H1 (cell line): ENCODE results near the gene PRDM15. TPM values are rescaled to one million over a fixed set of nuclear protein-coding genes. Genes with fewer than 3 reads are reported as not detected.

Experiments
- CTCF ChIA-PET: fragments of 300-600 bp; sonication (Branson Sonifier 250); formaldehyde crosslinking; loops from one replicate; lab custom pipeline; 2021; ENCODE audit not compliant: partially characterized antibody; lab: Charles Lee
- POLR2A ChIA-PET: fragments of 300-600 bp; sonication (Branson Sonifier 250); formaldehyde crosslinking; loops from one replicate; lab custom pipeline; 2021; ENCODE audit warnings: inconsistent platforms; ENCODE audit not compliant: partially characterized antibody; lab: Charles Lee
- DNase-seq, 2 experiments: peaks; one replicate each; pipeline versions ENCODE4 v3.0.0 to v3.0.0-alpha.2; 2010 to 2022; ENCODE audit warnings: low spot score in 2 of 2, low read depth in 1 of 2, mixed read lengths in 1 of 2
- FAIRE-seq: peaks from 2 replicates; lab custom pipeline; 2011; peaks lifted over from hg19 to GRCh38; lab: Jason Lieb, UNC
- H2AFZ ChIP-seq: 2 replicates; pipeline ENCODE4 v1.8.1; 2012; ENCODE audit warnings: low read length, inconsistent platforms
- H2AK5ac ChIP-seq: 2 replicates; pipeline ENCODE4 v1.6.1; 2013; ENCODE audit warnings: low read depth, low read length
- H2BK120ac ChIP-seq: replicated peaks from 2 replicates; pipeline ENCODE3; 2013; ENCODE audit warnings: low read depth, low read length, inconsistent platforms
- H2BK12ac ChIP-seq: 2 replicates; pipeline ENCODE4 v1.6.1; 2013; ENCODE audit warnings: low read depth, low read length
- H2BK15ac ChIP-seq: 2 replicates; pipeline ENCODE4 v1.6.1; 2013; ENCODE audit warnings: low read length
- H2BK20ac ChIP-seq: 2 replicates; pipeline ENCODE4 v1.6.1; 2013; ENCODE audit warnings: low read length
- H2BK5ac ChIP-seq: 2 replicates; pipeline ENCODE4 v1.6.1; 2013; ENCODE audit warnings: low read depth, low read length
- H3K14ac ChIP-seq: 2 replicates; pipeline ENCODE4 v1.6.1; 2013; ENCODE audit warnings: inconsistent platforms; ENCODE audit not compliant: insufficient read length
- H3K18ac ChIP-seq: 2 replicates; pipeline ENCODE4 v1.6.1; 2013; ENCODE audit warnings: low read length; ENCODE audit errors: extremely low read depth
- H3K23ac ChIP-seq: 2 replicates; pipeline ENCODE4 v1.6.1; 2013; ENCODE audit warnings: inconsistent platforms; ENCODE audit not compliant: insufficient read length
- H3K23me2 ChIP-seq: 2 replicates; pipeline ENCODE4 v1.6.1; 2013; ENCODE audit warnings: low read depth, low read length
- H3K27ac ChIP-seq: 2 replicates; pipeline ENCODE4 v1.6.1; 2011; ENCODE audit warnings: low read depth, low read length, inconsistent platforms
- H3K27me3 ChIP-seq, 4 experiments: replicated peaks in 1 of 4; 1 replicate in 1 of 4; 2 replicates in 3 of 4; pipeline versions ENCODE4 v1.6.1 to v1.8.1; 2011 to 2013; ENCODE audit warnings: low read length in 3 of 4, mild to moderate bottlenecking in 3 of 4, inconsistent platforms in 2 of 4, mixed read lengths in 2 of 4, moderate library complexity in 1 of 4; ENCODE audit not compliant: control insufficient read depth in 3 of 4, insufficient read depth in 3 of 4; ENCODE audit errors: extremely low read depth in 1 of 4
- H3K36me3 ChIP-seq, 4 experiments: 2 replicates each; pipeline versions ENCODE4 v1.6.1 to v1.8.1; 2011 to 2013; ENCODE audit warnings: mild to moderate bottlenecking in 4 of 4, low read length in 3 of 4, moderate library complexity in 2 of 4, control low read depth in 1 of 4, inconsistent platforms in 1 of 4; ENCODE audit not compliant: insufficient read depth in 4 of 4, control insufficient read depth in 2 of 4
- H3K4ac ChIP-seq: replicated peaks from 2 replicates; pipeline ENCODE3; 2013; ENCODE audit warnings: low read length, low read depth, mixed read lengths, inconsistent platforms; ENCODE audit not compliant: insufficient read length
- H3K4me1 ChIP-seq, 4 experiments: replicated peaks in 1 of 4; 1 replicate in 1 of 4; 2 replicates in 3 of 4; pipeline versions ENCODE4 v1.6.1 to v1.8.1; 2011 to 2013; ENCODE audit warnings: low read length in 3 of 4, inconsistent platforms in 2 of 4, mixed read lengths in 1 of 4; ENCODE audit not compliant: insufficient read depth in 4 of 4, control insufficient read depth in 3 of 4
- H3K4me2 ChIP-seq, 2 experiments: 2 replicates each; pipeline versions ENCODE4 v1.6.1 to v1.8.1; 2011 to 2013; ENCODE audit warnings: low read depth in 2 of 2, low read length in 2 of 2, control low read depth in 1 of 2, inconsistent platforms in 1 of 2, mild to moderate bottlenecking in 1 of 2; ENCODE audit not compliant: insufficient read depth in 1 of 2
- H3K4me3 ChIP-seq, 4 experiments: fragments of 200-600, 300-600 bp in 1 of 4; sonication (generic), shearing (Covaris generic), sonication (Bioruptor Twin) in 1 of 4; 2 replicates each; pipeline versions ENCODE4 v1.5.1 to v1.8.1; 2011 to 2016; ENCODE audit warnings: low read length in 4 of 4, low read depth in 3 of 4, control low read depth in 2 of 4, inconsistent platforms in 2 of 4, mild to moderate bottlenecking in 2 of 4, mixed read lengths in 1 of 4, moderate library complexity in 1 of 4; ENCODE audit not compliant: insufficient read depth in 2 of 4; ENCODE audit errors: extremely low read depth in 1 of 4
- H3K56ac ChIP-seq: replicated peaks from 2 replicates; pipeline ENCODE3; 2013; ENCODE audit warnings: low read depth, mild to moderate bottlenecking, mixed read lengths, low read length, inconsistent platforms; ENCODE audit not compliant: insufficient read length
- H3K79me1 ChIP-seq: 2 replicates; pipeline ENCODE4 v1.6.1; 2013; ENCODE audit warnings: low read depth, low read length, control low read depth
- H3K79me2 ChIP-seq, 2 experiments: 2 replicates each; pipeline versions ENCODE4 v1.6.1 to v1.8.1; 2012 to 2013; ENCODE audit warnings: low read length in 2 of 2, mild to moderate bottlenecking in 2 of 2, inconsistent platforms in 1 of 2; ENCODE audit not compliant: insufficient read depth in 2 of 2, control insufficient read depth in 1 of 2
- H3K9ac ChIP-seq, 4 experiments: replicated peaks in 1 of 4; 1 replicate in 1 of 4; 2 replicates in 3 of 4; pipeline versions ENCODE4 v1.6.1 to v1.8.1; 2011 to 2013; ENCODE audit warnings: low read depth in 3 of 4, low read length in 3 of 4, control low read depth in 2 of 4, mild to moderate bottlenecking in 2 of 4, moderate library complexity in 2 of 4, inconsistent platforms in 1 of 4; ENCODE audit errors: extremely low read depth in 1 of 4
- H3K9me3 ChIP-seq, 2 experiments: 2 replicates each; pipeline versions ENCODE4 v1.6.1 to v1.8.1; 2012 to 2013; ENCODE audit warnings: mild to moderate bottlenecking in 2 of 2, moderate library complexity in 2 of 2, control low read depth in 1 of 2, inconsistent platforms in 1 of 2, low read depth in 1 of 2, low read length in 1 of 2, mixed read lengths in 1 of 2; ENCODE audit not compliant: insufficient read depth in 2 of 2
- H4K20me1 ChIP-seq, 2 experiments: replicated peaks in 1 of 2; 2 replicates each; pipeline versions ENCODE3 to v1.8.1; 2011 to 2013; ENCODE audit warnings: inconsistent platforms in 2 of 2, low read length in 2 of 2, mild to moderate bottlenecking in 1 of 2; ENCODE audit not compliant: insufficient read depth in 2 of 2, control insufficient read depth in 1 of 2
- H4K5ac ChIP-seq: 2 replicates; pipeline ENCODE4 v1.6.1; 2013; ENCODE audit warnings: low read length, low read depth, mixed read lengths, inconsistent platforms; ENCODE audit not compliant: insufficient read length
- H4K8ac ChIP-seq: 2 replicates; pipeline ENCODE4 v1.8.0; 2013; ENCODE audit warnings: mild to moderate bottlenecking, moderate library complexity, low read length, inconsistent platforms; ENCODE audit not compliant: insufficient read depth; ENCODE audit errors: extremely low read depth
- H4K91ac ChIP-seq: replicated peaks from 2 replicates; pipeline ENCODE3; 2013; ENCODE audit warnings: low read length, mixed read lengths, inconsistent platforms; ENCODE audit not compliant: insufficient read length
- ASH2L ChIP-seq: fragments of 200-600, 300-600 bp; sonication (generic); IDR thresholded peaks from one replicate; pipeline ENCODE4 v1.7.1; 2017; ENCODE audit warnings: low read length
- CHD1 ChIP-seq: IDR thresholded peaks from 2 replicates; pipeline ENCODE4 v1.6.1; 2012; ENCODE audit warnings: low read depth, low read length, improper control_type of control experiment
- EZH2 ChIP-seq: fragments of 200-600 bp; sonication (generic); IDR thresholded peaks from 2 replicates; pipeline ENCODE4 v1.7.1; 2012; ENCODE audit warnings: low read depth, mild to moderate bottlenecking, moderate library complexity, low read length, inconsistent platforms; ENCODE audit not compliant: severe bottlenecking
- JUND ChIP-seq: IDR thresholded peaks from 2 replicates; pipeline ENCODE4 v1.6.1; 2011; ENCODE audit warnings: mild to moderate bottlenecking, improper control_type of control experiment, low read length
- NRF1 ChIP-seq: IDR thresholded peaks from 2 replicates; pipeline ENCODE4 v1.6.1; 2011; ENCODE audit warnings: mild to moderate bottlenecking, low read depth, low read length, improper control_type of control experiment
- POU5F1 ChIP-seq: IDR thresholded peaks from 2 replicates; pipeline ENCODE4 v1.6.1; 2011; ENCODE audit warnings: low read depth, mild to moderate bottlenecking, low read length, moderate library complexity
- RBBP5 ChIP-seq: IDR thresholded peaks from 2 replicates; pipeline ENCODE4 v1.7.1; 2012; ENCODE audit warnings: low read depth, mild to moderate bottlenecking, inconsistent platforms, low read length, moderate library complexity, borderline replicate concordance
- RFX5 ChIP-seq: IDR thresholded peaks from 2 replicates; pipeline ENCODE4 v1.6.1; 2011; ENCODE audit warnings: low read depth, low read length, improper control_type of control experiment, borderline replicate concordance
- RXRA ChIP-seq: IDR thresholded peaks from 2 replicates; pipeline ENCODE4 v1.6.1; 2011; ENCODE audit warnings: low read depth, mild to moderate bottlenecking, low read length, moderate library complexity; ENCODE audit not compliant: insufficient read depth
- SAP30 ChIP-seq: fragments of 300-600 bp; sonication (generic); IDR thresholded peaks from 2 replicates; pipeline ENCODE4 v1.7.1; 2012; ENCODE audit warnings: low read length, moderate library complexity, mild to moderate bottlenecking, inconsistent platforms; ENCODE audit not compliant: insufficient read depth, insufficient replicate concordance
- SIN3A ChIP-seq, 2 experiments: IDR thresholded peaks in 1 of 2; conservative IDR thresholded peaks in 1 of 2; 2 replicates each; pipeline ENCODE4 v1.6.1; 2011 to 2012; ENCODE audit warnings: low read length in 2 of 2, improper control_type of control experiment in 1 of 2, low read depth in 1 of 2, mild to moderate bottlenecking in 1 of 2
- SUZ12 ChIP-seq: fragments of 200-600 bp; sonication (generic); IDR thresholded peaks from 2 replicates; pipeline ENCODE4 v1.6.1; 2012; ENCODE audit warnings: mild to moderate bottlenecking, inconsistent platforms, low read length, moderate library complexity, mixed read lengths
- TCF12 ChIP-seq: IDR thresholded peaks from 2 replicates; pipeline ENCODE4 v1.6.1; 2011; ENCODE audit warnings: low read depth, mild to moderate bottlenecking, low read length
- TEAD4 ChIP-seq: IDR thresholded peaks from 2 replicates; pipeline ENCODE4 v1.6.1; 2012; ENCODE audit warnings: low read depth, low read length, inconsistent platforms, mixed read lengths
- YY1 ChIP-seq: IDR thresholded peaks from 2 replicates; pipeline ENCODE4 v1.6.1; 2011; ENCODE audit warnings: low read depth, mild to moderate bottlenecking, low read length
- WGBS, 2 experiments: shearing (Covaris generic) in 1 of 2; methylation state at CpG; one replicate each; pipeline versions ENCODE4 v1.1.6 to v1.1.7; 2013 to 2015; ENCODE audit warnings: low lambda C conversion rate in 2 of 2, mixed read lengths in 2 of 2, inconsistent platforms in 1 of 2, low coverage in 1 of 2, missing lambda C conversion rate in 1 of 2; ENCODE audit not compliant: insufficient replicate concordance in 2 of 2, insufficient coverage in 1 of 2, insufficient read length in 1 of 2; ENCODE audit errors: extremely low coverage in 1 of 2, missing lambda C conversion rate in 1 of 2; 5-methylcytosine and 5-hydroxymethylcytosine counted together
- polyA plus RNA-seq, 7 experiments: library from polyadenylated mRNA; depleted of rRNA in 3 of 7; stranded (reverse) in 5 of 7; unstranded in 2 of 7; fragments of >200 nt in 5 of 7; fragments of 200-250 nt in 2 of 7; gene quantifications; 1 replicate in 5 of 7; 2 replicates in 1 of 7; 4 replicates in 1 of 7; pipeline versions ENCODE4 v1.2.1 to v1.2.3, GENCODE V29; 2011 to 2013; ENCODE audit warnings: missing spikeins in 2 of 7, mixed read lengths in 2 of 7
- total RNA-seq: library from RNA; stranded (reverse); fragmentation: NEBNext Ultra II Directional; extraction: Animal tissue kit (Norgen Biotek cat#: 25700); gene quantifications from 2 replicates; pipeline ENCODE4 v1.2.1, GENCODE V29; 2021

Gene PRDM15
- total and polyA plus RNA-seq, 2 of the 8 experiments (the other 6 are each of a cell fraction or from before 2014, with no cell fraction given), result 9.7 to 10.5 TPM

- Histone ChIP-seq H2BK20ac (no peak overlapping the region), H2BK120ac (no peak overlapping the region), H2BK12ac (no peak overlapping the region), H2BK15ac (no peak overlapping the region), H3K9me3 (no peaks in the 10 kb centered on the region), H3K4me1 (peaks cover 3 to 5% (median 4%) of the 10 kb centered on the region in 4 experiments), H3K14ac (no peak overlapping the region), H4K20me1 (peaks cover 0 to 2% of the 10 kb centered on the region in 2 experiments), H4K8ac (no peak overlapping the region), H3K18ac (no peak overlapping the region), H2BK5ac (no peak overlapping the region), H3K23ac (no peak overlapping the region), H3K23me2 (no peaks in the 10 kb centered on the region), H3K4me3 (no peak overlapping the region), H3K79me2 (no peaks in the 10 kb centered on the region), H3K36me3 (peaks cover 0 to 2% (median 0%) of the 10 kb centered on the region in 4 experiments; a peak in 1 of 8 replicates), H2AFZ (no peak overlapping the region), H3K27ac (no peak overlapping the region), H3K9ac (no peak overlapping the region), H3K27me3 (no peaks in the 10 kb centered on the region), H4K91ac (no peak overlapping the region), H4K5ac (no peak overlapping the region), H3K79me1 (no peaks in the 10 kb centered on the region), H2AK5ac (no peak overlapping the region), H3K4me2 (no peak overlapping the region), H3K4ac (no peak overlapping the region), H3K56ac (no peak overlapping the region)
- ChIA-PET CTCF (no interaction called here), POLR2A (interaction anchor here (2.5 kb wide), 1 partner anchor 12 kb away, joined by 6 read pairs; the partner anchor contains the start of gene PRDM15)
- WGBS, 2 experiments, result 88% methylated on average over 5 of the region's 5 CpGs; no CpG with 5 or more reads in 1 of the 2 experiments
- DNase-seq (no peak), FAIRE-seq (no peak)
- no peak for TF ChIP-seq SAP30
- no peak for TF ChIP-seq EZH2
- no peak for TF ChIP-seq SIN3A (conservative IDR thresholded peaks at IDR 0.05 in 1 of 2, IDR thresholded peaks at IDR 0.05 in 1 of 2; ENCODE audit: low read depth in 1 of 2, low read length in 2 of 2)
- TF ChIP-seq ASH2L, result no peak
- TF ChIP-seq TEAD4, result no peak
- TF ChIP-seq JUND, result no peak
- no peak for TF ChIP-seq RXRA
- no peak for TF ChIP-seq RFX5
- no peak for TF ChIP-seq POU5F1
- no peak for TF ChIP-seq TCF12
- no peak for TF ChIP-seq NRF1
- TF ChIP-seq CHD1, result no peak
- no peak for TF ChIP-seq YY1
- TF ChIP-seq RBBP5, result no peak
- TF ChIP-seq SUZ12, result no peak
Observed at GRCh38 chr21:41891132-41891531, 12.0 kb upstream of the PRDM15 start.
